BJ (cell line): ENCODE measurements around the gene RHOU. TPM values are rescaled to one million over a fixed set of nuclear protein-coding genes. Genes with fewer than 3 reads are reported as not detected.

ENCODE experiments used
- CTCF ChIA-PET: fragments of 350-600 bp; formaldehyde crosslinking; extraction: SDS; loops from one replicate; lab custom pipeline; 2021; ENCODE audit warnings: antibody characterized with exemption, inconsistent platforms; lab: Yijun Ruan, JAX
- POLR2A ChIA-PET: fragments of 300-600 bp; sonication (Branson Sonifier 250); formaldehyde crosslinking; extraction: SDS; loops from one replicate; lab custom pipeline; 2021; ENCODE audit warnings: antibody characterized with exemption; lab: Charles Lee
- DNase-seq: peaks from one replicate; pipeline ENCODE4 v3.0.0-alpha.2; 2011; ENCODE audit warnings: low read depth
- H3K27me3 ChIP-seq: 2 replicates; pipeline ENCODE4 v1.6.0; 2011; ENCODE audit warnings: low read length; ENCODE audit not compliant: control insufficient read depth, insufficient read depth
- H3K36me3 ChIP-seq: 2 replicates; pipeline ENCODE4 v1.5.1; 2011; ENCODE audit warnings: low read length; ENCODE audit not compliant: control insufficient read depth, insufficient read depth
- H3K4me3 ChIP-seq: 2 replicates; pipeline ENCODE4 v1.5.1; 2011; ENCODE audit warnings: low read depth, mild to moderate bottlenecking, control low read depth, low read length
- CTCF ChIP-seq: IDR thresholded peaks from 2 replicates; pipeline ENCODE4 v1.5.1; 2011; ENCODE audit warnings: low read depth, mild to moderate bottlenecking, control low read depth, inconsistent platforms, low read length, moderate library complexity; ENCODE audit not compliant: insufficient read depth
- polyA plus RNA-seq: library from polyadenylated mRNA; depleted of rRNA; stranded (reverse); fragments of >200 nt; gene quantifications from 2 replicates; pipeline ENCODE4 v1.2.3, GENCODE V29; 2011

Gene RHOU
- polyA plus RNA-seq, 1 experiment, result 0.42 TPM

DNA sequence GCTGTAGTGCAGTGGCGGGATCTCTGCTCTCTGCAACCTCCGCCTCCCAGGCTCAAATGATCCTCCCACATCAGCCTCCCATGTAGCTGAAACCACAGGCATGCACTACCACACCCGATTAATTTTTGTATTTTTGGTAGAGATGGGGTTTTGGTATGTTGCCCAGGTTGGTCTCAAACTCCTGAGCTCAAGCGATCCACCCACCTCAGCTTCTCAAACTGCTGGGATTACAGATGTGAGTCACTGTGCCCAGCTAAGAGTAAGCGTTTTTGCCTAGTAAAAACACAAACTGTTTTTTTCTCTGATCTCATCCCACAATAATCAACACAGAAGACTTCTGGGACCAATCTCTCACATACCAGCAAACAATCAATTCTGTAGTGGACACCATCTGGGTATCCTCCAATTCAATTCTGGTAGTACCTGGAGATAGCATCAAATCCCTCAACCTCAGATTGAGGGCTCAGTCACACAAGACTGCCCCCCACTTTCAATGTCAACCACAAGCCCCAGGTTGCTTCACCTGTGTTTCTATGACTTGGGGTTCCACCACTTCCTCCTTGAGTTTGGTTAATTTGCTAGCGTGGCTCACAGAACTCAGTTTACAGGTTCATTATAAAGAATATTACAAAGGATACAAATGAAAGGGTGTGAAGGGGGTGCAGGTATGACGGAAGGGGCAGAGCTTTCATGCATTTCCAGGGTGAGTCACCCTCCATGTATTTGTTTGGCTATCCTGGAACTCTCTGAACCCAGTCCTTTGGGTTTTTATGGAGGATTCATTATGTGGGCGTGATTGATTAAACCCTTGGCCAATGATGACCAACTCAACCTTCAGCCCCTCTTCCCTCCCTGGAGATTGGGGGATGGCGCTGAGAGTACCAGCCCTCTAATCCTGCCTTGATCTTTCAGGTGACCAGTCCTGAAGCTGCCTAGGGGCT, 40.0 kb upstream of the RHOU start:
- POLR2A ChIA-PET, result no interaction called here
- DNase-seq, result no peak

DNA sequence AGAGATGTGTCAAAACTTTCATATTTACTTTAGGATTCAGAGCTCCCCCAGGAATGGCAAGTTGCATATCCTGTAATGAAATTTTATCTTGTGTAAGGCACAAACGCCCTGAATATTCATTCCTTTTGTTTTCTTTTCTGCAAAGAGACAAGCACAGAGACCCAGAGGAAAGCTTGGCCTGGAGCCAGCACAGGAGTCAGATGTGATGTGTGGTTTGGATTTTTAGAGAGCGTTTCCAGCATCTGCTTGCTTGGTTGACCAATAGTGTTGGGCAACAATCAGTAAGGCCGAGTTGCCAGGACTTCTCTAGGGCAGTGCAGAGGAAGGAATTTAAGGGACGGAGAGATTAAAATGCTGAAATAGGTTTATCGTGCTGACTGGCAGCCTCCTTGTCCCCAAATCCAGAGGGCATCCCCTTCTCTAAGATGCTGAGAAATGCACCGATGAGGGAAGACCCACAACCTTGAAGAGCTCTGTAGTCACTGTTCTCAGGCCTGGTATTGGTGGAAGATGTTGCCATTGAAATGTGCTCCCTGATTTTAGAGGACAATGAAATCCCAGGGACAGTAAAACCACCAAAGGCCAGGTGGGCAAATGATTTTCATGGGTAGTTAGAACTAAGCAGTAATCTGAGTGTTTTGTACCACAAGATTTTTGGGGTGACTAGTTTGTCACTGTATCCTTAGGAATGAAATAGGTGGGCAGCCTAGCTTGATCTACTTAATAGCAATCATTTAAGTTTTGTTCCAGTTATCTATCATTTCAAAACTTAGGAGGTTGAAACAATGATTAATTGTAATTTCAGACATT, 37.9 kb upstream of the RHOU start:
- Histone ChIP-seq H3K36me3 (no peaks in the 10 kb centered on the region), H3K4me3 (no peak overlapping the region), H3K27me3 (no peaks in the 10 kb centered on the region)
- no peak for TF ChIP-seq CTCF
- ChIA-PET POLR2A (interaction anchor here (0.5 kb wide), 1 partner anchor 9 kb away, joined by 4 read pairs; no protein-coding TSS in a partner anchor), CTCF (no interaction called here)
- DNase-seq, result no peak

More for the DNA sequence above, 40.0 kb upstream of the RHOU start:
- no peak for TF ChIP-seq CTCF
- no peak overlapping the region for H3K4me3 ChIP-seq
- no peaks in the 10 kb centered on the region for H3K36me3 ChIP-seq
- H3K27me3 ChIP-seq, result no peaks in the 10 kb centered on the region
- CTCF ChIA-PET, result interaction anchor here (0.6 kb wide), 1 partner anchor 44 kb away, joined by 3 read pairs; no protein-coding TSS in a partner anchor

DNA sequence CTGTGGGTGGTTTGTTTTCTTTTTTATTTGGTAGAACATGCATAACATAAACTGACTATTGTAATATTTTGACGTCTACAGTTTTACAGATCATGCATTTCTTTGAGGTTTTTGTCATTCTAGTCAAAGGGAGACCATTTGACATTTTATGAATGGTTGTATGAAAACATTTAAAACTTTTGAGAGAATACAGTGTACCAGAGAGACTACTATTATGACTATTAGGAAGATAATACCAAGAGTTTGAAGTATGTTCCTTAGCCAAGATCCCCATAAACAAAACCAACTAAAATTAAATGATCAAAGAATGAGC, 37.3 kb upstream of the RHOU start:
- H3K27me3 ChIP-seq, result no peaks in the 10 kb centered on the region
- ChIA-PET CTCF (no interaction called here), POLR2A (interaction anchor here (0.5 kb wide), 1 partner anchor 10 kb away, joined by 4 read pairs; no protein-coding TSS in a partner anchor)
- DNase-seq, result no peak
- H3K36me3 ChIP-seq, result no peaks in the 10 kb centered on the region
- TF ChIP-seq CTCF, result no peak
- H3K4me3 ChIP-seq, result no peak overlapping the region

DNA sequence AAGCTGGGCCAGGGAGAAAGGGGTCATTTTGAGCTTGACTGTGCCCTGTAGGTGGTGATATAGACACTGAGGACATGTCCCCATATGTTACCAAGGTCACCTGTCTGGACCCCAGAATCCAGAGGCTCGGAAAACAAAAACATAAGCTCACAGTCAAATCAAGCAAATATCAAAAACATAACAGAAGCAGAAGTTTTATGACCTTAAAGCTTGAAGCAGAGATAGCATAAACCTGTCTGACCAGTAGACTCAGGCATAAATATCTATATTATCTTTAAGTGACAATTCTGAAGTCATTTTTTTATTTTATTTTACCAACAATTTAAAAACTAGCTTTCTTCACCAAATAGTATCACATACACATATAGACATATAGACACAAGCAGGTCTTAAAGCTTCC, 32.8 kb upstream of the RHOU start:
- CTCF ChIA-PET, result interaction anchor here (0.8 to 1.4 kb wide), 4 partner anchors 11 to 527 kb away, joined by 3 to 4 read pairs (median 3); no protein-coding TSS in a partner anchor

More for the DNA sequence above, 32.8 kb upstream of the RHOU start:
- DNase-seq, result no peak
- POLR2A ChIA-PET, result no interaction called here
- Histone ChIP-seq H3K36me3 (no peaks in the 10 kb centered on the region), H3K27me3 (no peaks in the 10 kb centered on the region), H3K4me3 (no peak overlapping the region)
- TF ChIP-seq CTCF, result no peak
